ENCODE results near the gene CTPS2.
"Not testable (repeated sequence)": the region's sequence is repeated elsewhere in the genome, so short reads cannot be mapped to it uniquely, and the experiment has no call there.

GRCh38 chrX:16603235-16603634 lies 109.2 kb downstream of the CTPS2 start:
- TF ChIP-seq CTCF (IDR thresholded peaks at IDR 0.05 in 8 of 11, conservative IDR thresholded peaks at IDR 0.05 in 3 of 11); POLR2A (IDR thresholded peaks at IDR 0.05): not testable (repeated sequence)

Data from spleen (tissue), 7 donors.